Measurements from ENCODE around the gene CLPTM1L.

DNA sequence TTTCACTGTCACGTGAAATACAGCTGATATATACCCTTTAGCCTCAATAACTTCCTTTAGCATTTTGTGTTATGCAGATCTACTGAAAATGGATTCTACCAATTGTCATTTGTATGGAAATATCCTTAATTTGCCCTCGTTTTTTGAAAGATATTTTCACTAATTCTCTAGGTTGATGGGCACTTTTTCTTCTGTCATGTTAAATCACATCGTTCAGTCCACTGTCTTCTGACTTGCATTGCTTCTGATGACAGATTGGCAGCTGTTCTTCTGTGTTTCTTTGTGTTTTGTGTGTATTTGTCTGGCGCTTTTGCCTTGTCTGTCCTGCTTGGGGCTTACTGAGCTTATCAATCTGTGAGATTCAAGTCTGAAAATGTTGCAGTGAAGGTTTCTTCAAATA, 9.7 kb upstream of the CLPTM1L start:
- TF ChIP-seq, protein P1, sequence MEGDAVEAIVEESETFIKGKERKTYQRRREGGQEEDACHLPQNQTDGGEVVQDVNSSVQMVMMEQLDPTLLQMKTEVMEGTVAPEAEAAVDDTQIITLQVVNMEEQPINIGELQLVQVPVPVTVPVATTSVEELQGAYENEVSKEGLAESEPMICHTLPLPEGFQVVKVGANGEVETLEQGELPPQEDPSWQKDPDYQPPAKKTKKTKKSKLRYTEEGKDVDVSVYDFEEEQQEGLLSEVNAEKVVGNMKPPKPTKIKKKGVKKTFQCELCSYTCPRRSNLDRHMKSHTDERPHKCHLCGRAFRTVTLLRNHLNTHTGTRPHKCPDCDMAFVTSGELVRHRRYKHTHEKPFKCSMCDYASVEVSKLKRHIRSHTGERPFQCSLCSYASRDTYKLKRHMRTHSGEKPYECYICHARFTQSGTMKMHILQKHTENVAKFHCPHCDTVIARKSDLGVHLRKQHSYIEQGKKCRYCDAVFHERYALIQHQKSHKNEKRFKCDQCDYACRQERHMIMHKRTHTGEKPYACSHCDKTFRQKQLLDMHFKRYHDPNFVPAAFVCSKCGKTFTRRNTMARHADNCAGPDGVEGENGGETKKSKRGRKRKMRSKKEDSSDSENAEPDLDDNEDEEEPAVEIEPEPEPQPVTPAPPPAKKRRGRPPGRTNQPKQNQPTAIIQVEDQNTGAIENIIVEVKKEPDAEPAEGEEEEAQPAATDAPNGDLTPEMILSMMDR (conservative IDR thresholded peaks at IDR 0.05; ENCODE audit: low read length) = no peak
- no peak for TF ChIP-seq EZH2phosphoT487 (IDR thresholded peaks at IDR 0.05; ENCODE audit: borderline replicate concordance, low read depth, low read length)
